Measurements from ENCODE around the gene THTPA.

Gene THTPA

GRCh38 chr14:23555882-23556699 lies at the start of gene THTPA:
THTPA (plus strand) TSS chr14:23556271; CDS start chr14:23556758, 487 bp downstream.
- no peak for FAIRE-seq

GRCh38 chr14:23512156-23512555 lies 43.9 kb upstream of the THTPA start:
- FAIRE-seq, result no peak

GRCh38 chr14:23513005-23513817 lies 42.9 kb upstream of the THTPA start:
- FAIRE-seq, result no peak

GRCh38 chr14:23513818-23514643 lies 42.0 kb upstream of the THTPA start:
- no peak for FAIRE-seq

GRCh38 chr14:23514644-23514957 lies 41.5 kb upstream of the THTPA start:
- no peak for FAIRE-seq

GRCh38 chr14:23517650-23518326 lies 38.3 kb upstream of the THTPA start:
- no peak for FAIRE-seq

GRCh38 chr14:23518709-23519108 lies 37.4 kb upstream of the THTPA start:
- FAIRE-seq, result no peak

GRCh38 chr14:23520899-23521533 lies 35.1 kb upstream of the THTPA start:
- no peak for FAIRE-seq

GRCh38 chr14:23521785-23522640 lies 34.1 kb upstream of the THTPA start:
- no peak for FAIRE-seq

- FAIRE-seq, result no peak
These were observed 33.4 kb upstream of the THTPA start for GRCh38 chr14:23522643-23523198.

- FAIRE-seq, result no peak
These were observed 32.6 kb upstream of the THTPA start for GRCh38 chr14:23523229-23524016.

GRCh38 chr14:23524954-23525353 lies 31.1 kb upstream of the THTPA start:
- no peak for FAIRE-seq

- no peak for FAIRE-seq
These were observed 30.5 kb upstream of the THTPA start for GRCh38 chr14:23525611-23526010.

- FAIRE-seq, result no peak
These were observed 27.5 kb upstream of the THTPA start for GRCh38 chr14:23528555-23528954.

- no peak for FAIRE-seq
These were observed 27.1 kb upstream of the THTPA start for GRCh38 chr14:23529016-23529415.

GRCh38 chr14:23530375-23531055 lies 25.6 kb upstream of the THTPA start:
- FAIRE-seq, result no peak

- no peak for FAIRE-seq
These were observed 24.7 kb upstream of the THTPA start for GRCh38 chr14:23531391-23531790.

- FAIRE-seq, result no peak
These were observed 23.4 kb upstream of the THTPA start for GRCh38 chr14:23532658-23533057.
